Measurements from ENCODE around the gene KBTBD13. TPM values are rescaled to one million over a fixed set of nuclear protein-coding genes. Genes with fewer than 3 reads are reported as not detected.
A peak's percentile ranks its signal among the peaks of the same experiment; 100 is the strongest.

KBTBD13 gene
- total RNA-seq (10 to 100 TPM in 1 of 9 donors, 1 to 10 TPM in 8; 3.2 to 11.8 (median 4.2) TPM), polyA plus RNA-seq (1 to 10 TPM in 1 of 2 donors, under 1 TPM in 1; 0.78 to 9.0 TPM)
- long read RNA-seq, donor 1, transcript KBTBD13-201 (1 exons, 3,124 nt), result major isoform, 39 of 39 reads
- long read RNA-seq, donor 1, partial matches to known transcripts, result 0 of 39 reads
- long read RNA-seq, donor 1, other reads (novel, unspliced or antisense), result 0 of 39 reads
- long read RNA-seq, donor 2, transcript KBTBD13-201 (1 exons, 3,124 nt), result major isoform, 93 of 93 reads
- long read RNA-seq, donor 2, partial matches to known transcripts, result 0 of 93 reads
- long read RNA-seq, donor 2, other reads (novel, unspliced or antisense), result 0 of 93 reads
- long read RNA-seq, donor 3, transcript KBTBD13-201 (1 exons, 3,124 nt), result major isoform, 11 of 11 reads
- long read RNA-seq, donor 3, partial matches to known transcripts, result 0 of 11 reads
- long read RNA-seq, donor 3, other reads (novel, unspliced or antisense), result 0 of 11 reads

DNA sequence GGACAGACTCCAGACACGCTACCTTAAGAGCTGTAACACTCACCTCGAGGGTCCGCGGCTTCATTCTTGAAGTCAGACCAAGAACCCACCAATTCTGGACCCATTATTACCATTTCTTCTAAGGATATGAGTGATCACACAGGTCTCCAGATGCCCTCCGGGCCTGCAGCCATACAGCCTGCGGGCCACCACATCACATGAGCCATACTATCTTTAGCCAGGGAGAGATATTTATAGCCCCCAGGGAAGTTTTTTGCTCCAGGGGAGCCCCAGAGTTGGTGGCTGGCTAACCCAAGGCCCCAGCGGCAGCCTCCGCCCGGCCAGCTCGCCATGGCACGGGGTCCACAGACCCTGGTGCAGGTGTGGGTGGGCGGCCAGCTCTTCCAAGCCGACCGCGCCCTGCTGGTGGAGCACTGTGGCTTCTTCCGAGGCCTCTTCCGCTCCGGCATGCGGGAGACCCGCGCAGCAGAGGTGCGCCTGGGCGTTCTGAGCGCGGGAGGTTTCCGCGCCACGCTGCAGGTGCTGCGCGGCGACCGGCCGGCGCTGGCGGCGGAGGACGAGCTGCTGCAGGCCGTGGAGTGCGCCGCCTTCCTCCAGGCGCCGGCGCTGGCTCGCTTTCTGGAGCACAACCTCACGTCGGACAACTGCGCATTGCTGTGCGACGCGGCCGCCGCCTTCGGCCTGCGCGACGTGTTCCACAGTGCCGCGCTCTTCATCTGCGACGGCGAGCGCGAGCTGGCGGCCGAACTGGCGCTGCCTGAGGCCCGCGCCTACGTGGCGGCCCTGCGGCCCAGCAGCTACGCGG lies at the start of gene KBTBD13:
KBTBD13 (plus strand) TSS at position 261 of the 805 bp plus-strand sequence; CDS start at position 331, 70 bp downstream.
- TF ChIP-seq, protein P1, sequence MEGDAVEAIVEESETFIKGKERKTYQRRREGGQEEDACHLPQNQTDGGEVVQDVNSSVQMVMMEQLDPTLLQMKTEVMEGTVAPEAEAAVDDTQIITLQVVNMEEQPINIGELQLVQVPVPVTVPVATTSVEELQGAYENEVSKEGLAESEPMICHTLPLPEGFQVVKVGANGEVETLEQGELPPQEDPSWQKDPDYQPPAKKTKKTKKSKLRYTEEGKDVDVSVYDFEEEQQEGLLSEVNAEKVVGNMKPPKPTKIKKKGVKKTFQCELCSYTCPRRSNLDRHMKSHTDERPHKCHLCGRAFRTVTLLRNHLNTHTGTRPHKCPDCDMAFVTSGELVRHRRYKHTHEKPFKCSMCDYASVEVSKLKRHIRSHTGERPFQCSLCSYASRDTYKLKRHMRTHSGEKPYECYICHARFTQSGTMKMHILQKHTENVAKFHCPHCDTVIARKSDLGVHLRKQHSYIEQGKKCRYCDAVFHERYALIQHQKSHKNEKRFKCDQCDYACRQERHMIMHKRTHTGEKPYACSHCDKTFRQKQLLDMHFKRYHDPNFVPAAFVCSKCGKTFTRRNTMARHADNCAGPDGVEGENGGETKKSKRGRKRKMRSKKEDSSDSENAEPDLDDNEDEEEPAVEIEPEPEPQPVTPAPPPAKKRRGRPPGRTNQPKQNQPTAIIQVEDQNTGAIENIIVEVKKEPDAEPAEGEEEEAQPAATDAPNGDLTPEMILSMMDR (IDR thresholded peaks at IDR 0.05), result no peak
- TF ChIP-seq POLR2A (IDR thresholded peaks at IDR 0.05), result no peak
- Histone ChIP-seq H3K36me3 (no peaks in the 10 kb centered on the region), H3K4me1 (peaks cover 6 to 74% (median 29%) of the 10 kb centered on the region in 12 donors), H3K27me3 (peaks cover 0 to 20% (median 0%) of the 10 kb centered on the region in 9 donors), H3K27ac (peak within 1 kb of the TSS; percentile 15 to 89 (median 75)), H3K9me3 (no peaks in the 10 kb centered on the region), H3K4me3 (peak within 1 kb of the TSS in 10 of 12 donors; percentile 1 to 37 (median 18))
- DNase-seq (peak in 4 of 5 donors; percentile 42 to 71 (median 53)), ATAC-seq (peak; percentile 75 to 85 (median 80))
- intact Hi-C loops (cut with DNase I), result loop anchor here in 1 of 10 donors (2.0 kb wide), 1 partner anchor 46 kb away; no protein-coding TSS in a partner anchor
- 61 to 71% (median 64%) methylated on average over 34 to 73 of the region's 73 CpGs for WGBS, 4 donors

DNA sequence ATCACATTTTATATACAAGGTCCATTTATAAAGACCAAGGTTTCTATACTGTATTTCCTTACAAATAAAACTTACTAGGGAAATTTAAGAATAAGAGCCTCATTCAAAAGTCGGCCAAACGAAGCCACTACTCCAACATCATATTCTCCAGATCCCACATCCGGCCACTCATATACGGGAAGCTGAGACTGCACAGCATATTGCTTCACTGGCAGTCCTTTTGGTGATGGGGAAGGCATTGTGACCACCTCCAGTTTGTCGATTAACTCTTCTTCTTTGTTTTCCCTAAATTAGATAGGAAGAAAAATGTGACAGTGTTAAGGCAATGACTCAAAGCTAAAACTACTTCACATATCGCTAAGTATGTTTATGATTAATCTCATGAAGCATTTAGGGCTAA lies 49.8 kb upstream of the KBTBD13 start:
- peaks cover 0 to 51% (median 42%) of the 10 kb centered on the region in 9 donors for H3K36me3 ChIP-seq
- DNase-seq (no peak), ATAC-seq (no peak)
- WGBS, 4 donors, result 87 to 94% (median 92%) methylated on average over 6 of the region's 6 CpGs
- peaks cover 0 to 18% (median 10%) of the 10 kb centered on the region in 12 donors for H3K4me1 ChIP-seq
- no peak overlapping the region for H3K27ac ChIP-seq
- H3K27me3 ChIP-seq, result no peaks in the 10 kb centered on the region
- TF ChIP-seq POLR2A (IDR thresholded peaks at IDR 0.05), result no peak
- TF ChIP-seq, protein P1 (IDR thresholded peaks at IDR 0.05), result no peak
- H3K4me3 ChIP-seq, result no peak overlapping the region
- intact Hi-C loops (cut with DNase I), result no loop called here
- H3K9me3 ChIP-seq, result no peaks in the 10 kb centered on the region

DNA sequence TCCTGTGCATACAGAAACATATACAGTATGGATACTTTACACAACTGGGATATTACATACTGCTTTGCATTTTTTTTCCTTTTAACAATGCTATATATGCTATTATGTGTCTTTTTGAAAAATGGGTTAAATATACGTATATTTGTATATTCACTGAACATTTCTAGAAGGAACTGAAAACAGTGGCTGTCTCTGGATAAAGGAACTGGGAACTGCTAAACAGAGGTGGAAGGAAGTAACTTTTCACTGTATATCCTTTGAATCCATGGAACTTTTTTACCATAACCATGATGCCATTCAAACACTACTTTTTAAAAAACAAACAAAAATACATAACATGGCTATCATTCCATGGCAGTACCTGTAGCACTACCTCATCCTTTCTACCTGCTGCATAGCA lies 49.0 kb upstream of the KBTBD13 start:
- H3K27ac ChIP-seq, result peak overlapping the region in 1 of 12 donors; percentile 74
- H3K36me3 ChIP-seq, result peaks cover 0 to 43% (median 37%) of the 10 kb centered on the region in 9 donors
- intact Hi-C loops (cut with DNase I), result no loop called here
- WGBS, 4 donors, result 84 to 88% (median 86%) methylated on average over 1 of the region's 1 CpG
- no peak for ATAC-seq
- H3K4me3 ChIP-seq, result peak overlapping the region in 5 of 12 donors; percentile 13 to 92 (median 77)
- no peaks in the 10 kb centered on the region for H3K9me3 ChIP-seq
- peaks cover 0 to 19% (median 10%) of the 10 kb centered on the region in 12 donors for H3K4me1 ChIP-seq
- H3K27me3 ChIP-seq, result peaks cover 0 to 2% (median 0%) of the 10 kb centered on the region in 9 donors
- DNase-seq, result no peak
- TF ChIP-seq POLR2A (IDR thresholded peaks at IDR 0.05), result no peak
- TF ChIP-seq, protein P1 (IDR thresholded peaks at IDR 0.05), result no peak

Measured in heart left ventricle (tissue), 16 donors.